Measurements from ENCODE around the gene MGAT2. TPM values are rescaled to one million over a fixed set of nuclear protein-coding genes. Genes with fewer than 3 reads are reported as not detected.
A peak's percentile ranks its signal among the peaks of the same experiment; 100 is the strongest.

MGAT2 gene
- polyA plus RNA-seq, 1 of the 3 experiments (the other 2 are of a cell fraction): 20.6 TPM

GRCh38 chr14:49641697-49642129 is 21.1 kb downstream of the MGAT2 start:
- H3K9ac ChIP-seq: no peak overlapping the region
- TF ChIP-seq GATA2 (CRISPR knock-in tag; IDR thresholded peaks at IDR 0.05) (no peak), EZH2phosphoT487 (IDR thresholded peaks at IDR 0.05; ENCODE audit: borderline replicate concordance, low read depth) (no peak), SIN3A (IDR thresholded peaks at IDR 0.05; ENCODE audit: borderline replicate concordance, low read depth, low read length) (no peak), ZBTB33 (IDR thresholded peaks at IDR 0.05; ENCODE audit: borderline replicate concordance, low read depth) (no peak), RAD21 (IDR thresholded peaks at IDR 0.05; ENCODE audit: low read length) (no peak), CHD2 (IDR thresholded peaks at IDR 0.05; ENCODE audit: low read length, partially characterized antibody) (no peak), NRF1 (IDR thresholded peaks at IDR 0.05; ENCODE audit: low read depth, low read length) (no peak), RCOR1 (IDR thresholded peaks at IDR 0.05; ENCODE audit: low read length) (no peak), RXRA (IDR thresholded peaks at IDR 0.05; ENCODE audit: borderline replicate concordance, low read depth) (no peak), TAF1 (IDR thresholded peaks at IDR 0.05; ENCODE audit: borderline replicate concordance, low read depth, low read length) (no peak), FOXJ3 (CRISPR knock-in tag; IDR thresholded peaks at IDR 0.05) (no peak), CTCF (IDR thresholded peaks at IDR 0.05) (no peak), JUND (IDR thresholded peaks at IDR 0.05) (no peak), ELF1 (IDR thresholded peaks at IDR 0.05) (no peak)
- H3K27me3 ChIP-seq (ENCODE audit: insufficient read depth): no peaks in the 10 kb centered on the region
- H3K4me1 ChIP-seq (ENCODE audit: control insufficient read depth in 1 of 2, insufficient read depth in 2 of 2, low read depth in 1 of 2, low read length in 1 of 2): peaks cover under 1 to 5% of the 10 kb centered on the region in 2 experiments; a peak in 2 of 4 replicates
- no peak for DNase-seq
- H3K79me2 ChIP-seq (ENCODE audit: insufficient read depth): peaks cover 92% of the 10 kb centered on the region
- H3K36me3 ChIP-seq (replicated peaks in 1 of 2; ENCODE audit: control insufficient read depth in 1 of 2, insufficient read depth in 2 of 2, low read length in 1 of 2): peaks cover 14 to 32% of the 10 kb centered on the region in 2 experiments
- no peak overlapping the region for H3K4me3 ChIP-seq (ENCODE audit: low read depth in 2 of 2, low read length in 1 of 2)
- no peaks in the 10 kb centered on the region for H3K9me2 ChIP-seq
- 73% methylated on average over 8 of the region's 8 CpGs for WGBS (ENCODE audit: low lambda C conversion rate)
- POLR2A ChIA-PET: no interaction called here
- H3K9me3 ChIP-seq: no peaks in the 10 kb centered on the region
- no peak overlapping the region for H3K4me2 ChIP-seq
- CTCF ChIA-PET: interaction anchor here (1.0 kb wide), 1 partner anchor 17 kb away, joined by 3 read pairs; no protein-coding TSS in a partner anchor
- peaks cover 29% of the 10 kb centered on the region for H3F3A ChIP-seq (replicated peaks; ENCODE audit: insufficient read depth)
- no peak overlapping the region for H2AFZ ChIP-seq (ENCODE audit: low read depth)
- peaks cover 8% of the 10 kb centered on the region; the same call in 1 of the 2 replicates for H4K20me1 ChIP-seq (ENCODE audit: insufficient read depth)
- H3K27ac ChIP-seq (ENCODE audit: low read depth in 2 of 2, low read length in 1 of 2): peak overlapping the region; percentile 10 to 12; a peak in 2 of 4 replicates

- H3K4me1 ChIP-seq (ENCODE audit: control insufficient read depth in 1 of 2, insufficient read depth in 2 of 2, low read depth in 1 of 2, low read length in 1 of 2): peaks cover 0 to 3% of the 10 kb centered on the region in 2 experiments; a peak in 2 of 4 replicates
- no peak overlapping the region for H3K4me2 ChIP-seq
- H3K9me2 ChIP-seq: no peaks in the 10 kb centered on the region
- H2AFZ ChIP-seq (ENCODE audit: low read depth): no peak overlapping the region
- no peak overlapping the region for H3K9ac ChIP-seq
- H3K9me3 ChIP-seq: no peaks in the 10 kb centered on the region
- no peaks in the 10 kb centered on the region for H3K27me3 ChIP-seq (ENCODE audit: insufficient read depth)
- CTCF ChIA-PET: interaction anchor here (1.0 to 1.1 kb wide), 2 partner anchors 13 to 17 kb away, joined by 3 read pairs; no protein-coding TSS in a partner anchor
- H3K79me2 ChIP-seq (ENCODE audit: insufficient read depth): peaks cover 91% of the 10 kb centered on the region
- no peak overlapping the region for H3K4me3 ChIP-seq (ENCODE audit: low read depth in 2 of 2, low read length in 1 of 2)
- H3K27ac ChIP-seq (ENCODE audit: low read depth in 2 of 2, low read length in 1 of 2): peak overlapping the region in 1 of 2 experiments; percentile 12; a peak in 1 of 4 replicates
- TF ChIP-seq FOXJ3 (CRISPR knock-in tag; IDR thresholded peaks at IDR 0.05) (no peak), RCOR1 (IDR thresholded peaks at IDR 0.05; ENCODE audit: low read length) (no peak), YY1 (IDR thresholded peaks at IDR 0.05; ENCODE audit: low read depth) (no peak), POLR2AphosphoS5 (IDR thresholded peaks at IDR 0.05; ENCODE audit: low read depth, low read length) (no peak), USF1 (IDR thresholded peaks at IDR 0.05; ENCODE audit: borderline replicate concordance, low read depth) (no peak), EP300 (IDR thresholded peaks at IDR 0.05; ENCODE audit: borderline replicate concordance in 1 of 2, low read depth in 1 of 2, low read length in 1 of 2) (no peak)
- DNase-seq: no peak
- H3K36me3 ChIP-seq (replicated peaks in 1 of 2; ENCODE audit: control insufficient read depth in 1 of 2, insufficient read depth in 2 of 2, low read length in 1 of 2): peaks cover 14 to 32% of the 10 kb centered on the region in 2 experiments
- POLR2A ChIA-PET: no interaction called here
- peaks cover 8% of the 10 kb centered on the region; the same call in 1 of the 2 replicates for H4K20me1 ChIP-seq (ENCODE audit: insufficient read depth)
- H3F3A ChIP-seq (replicated peaks; ENCODE audit: insufficient read depth): peaks cover 33% of the 10 kb centered on the region
Observed at GRCh38 chr14:49642163-49642562, 21.6 kb downstream of the MGAT2 start.

Measured in SK-N-SH (cell line).